ENCODE data around the gene DMPK.
"Not testable (repeated sequence)": the region's sequence is repeated elsewhere in the genome, so short reads cannot be mapped to it uniquely, and the experiment has no call there.

DMPK gene

GRCh38 chr19:45769821-45770191, 12.5 kb downstream of the DMPK start:
- no peak for DNase-seq (ENCODE audit: low read depth, low spot score)

DNA sequence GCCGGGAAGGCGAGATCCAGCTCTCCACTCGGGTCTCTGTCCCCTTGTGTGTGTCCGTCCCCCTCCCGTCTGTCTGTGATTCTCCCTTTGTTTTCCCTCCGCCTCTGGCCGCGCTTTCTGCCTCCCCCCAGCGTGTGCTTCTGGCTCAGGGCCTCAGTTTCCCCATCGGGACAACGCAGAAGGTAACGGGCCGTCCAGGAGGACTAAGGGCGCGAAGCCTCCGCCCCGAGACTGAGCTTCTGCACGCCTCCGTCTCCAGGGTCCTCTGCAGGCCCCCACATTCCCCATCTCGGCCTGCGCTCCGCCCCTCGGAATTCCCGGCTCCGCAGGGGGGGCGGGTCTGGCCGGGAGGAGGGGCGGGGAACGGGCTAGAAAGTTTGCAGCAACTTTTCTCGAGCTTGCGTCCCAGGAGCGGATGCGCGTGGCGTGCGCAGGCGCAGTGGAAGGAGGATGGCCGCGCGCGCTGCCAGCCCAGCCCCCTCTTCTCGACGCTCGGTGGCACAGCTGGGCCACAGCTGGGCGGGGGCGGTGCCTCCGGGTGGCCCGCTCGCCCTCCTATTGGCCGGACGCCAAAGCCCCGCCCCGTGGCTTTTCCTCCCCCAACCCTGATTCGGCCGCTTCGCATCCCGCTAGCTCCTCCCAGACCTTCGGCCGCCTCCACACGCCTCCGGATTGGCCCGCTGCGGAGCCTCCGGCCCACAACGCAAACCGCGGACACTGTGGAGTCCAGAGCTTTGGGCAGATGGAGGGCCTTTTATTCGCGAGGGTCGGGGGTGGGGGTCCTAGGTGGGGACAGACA, 13.1 kb downstream of the DMPK start, which contains the start of gene SIX5:
SIX5 (minus strand) TSS at position 269 of the 799 bp plus-strand sequence. CDS start 408 bp downstream, outside the sequence.
- DNase-seq (ENCODE audit: low read depth, low spot score), result peak; percentile 80

GRCh38 chr19:45768655-45768983, 13.7 kb downstream of the DMPK start:
- no peak for DNase-seq (ENCODE audit: low read depth, low spot score)

DNA sequence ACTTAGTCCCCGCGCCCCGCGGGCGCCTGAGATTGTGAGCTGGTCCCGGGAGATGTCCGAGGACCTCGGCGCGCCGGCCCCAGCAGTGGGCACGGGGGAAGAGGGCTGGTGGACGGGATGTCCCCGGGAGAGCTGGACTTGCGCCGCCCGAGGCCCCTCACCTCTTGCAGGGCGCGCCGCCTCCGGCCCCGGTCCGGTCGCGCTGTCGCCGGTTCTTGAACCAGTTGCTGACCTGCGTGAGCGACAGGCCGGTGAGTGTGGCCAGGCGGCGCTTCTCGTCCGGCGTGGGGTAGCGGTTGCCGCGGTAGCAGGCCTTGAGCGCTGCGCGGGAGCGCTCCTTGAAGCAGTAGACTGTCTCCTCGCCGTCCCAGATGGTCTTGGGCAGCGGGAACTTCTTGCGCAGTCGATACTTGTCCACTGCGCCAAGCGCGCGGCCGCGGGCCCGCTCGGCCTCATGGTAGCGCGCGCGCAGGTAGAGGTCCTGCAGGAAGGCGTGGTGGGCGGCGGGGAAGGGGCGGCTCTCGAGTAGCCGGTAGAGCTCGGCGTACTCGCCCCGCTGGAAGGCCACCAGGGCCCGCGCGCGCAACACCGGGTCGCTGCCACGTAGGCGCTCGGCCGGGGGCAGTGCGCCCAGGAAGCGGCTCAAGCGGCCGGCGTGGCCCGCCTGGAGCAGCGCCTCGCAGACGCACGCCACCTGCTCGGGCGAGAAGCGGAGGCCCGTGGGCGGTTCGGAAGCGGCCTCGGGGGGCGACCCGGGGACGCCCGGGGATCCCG, 14.2 kb downstream of the DMPK start:
- no peak for DNase-seq (ENCODE audit: low read depth, low spot score)

- DNase-seq (ENCODE audit: low read depth, low spot score), result no peak
Observed at GRCh38 chr19:45767410-45767880, 14.8 kb downstream of the DMPK start.

GRCh38 chr19:45766869-45767346, 15.4 kb downstream of the DMPK start:
- no peak for DNase-seq (ENCODE audit: low read depth, low spot score)

DNA sequence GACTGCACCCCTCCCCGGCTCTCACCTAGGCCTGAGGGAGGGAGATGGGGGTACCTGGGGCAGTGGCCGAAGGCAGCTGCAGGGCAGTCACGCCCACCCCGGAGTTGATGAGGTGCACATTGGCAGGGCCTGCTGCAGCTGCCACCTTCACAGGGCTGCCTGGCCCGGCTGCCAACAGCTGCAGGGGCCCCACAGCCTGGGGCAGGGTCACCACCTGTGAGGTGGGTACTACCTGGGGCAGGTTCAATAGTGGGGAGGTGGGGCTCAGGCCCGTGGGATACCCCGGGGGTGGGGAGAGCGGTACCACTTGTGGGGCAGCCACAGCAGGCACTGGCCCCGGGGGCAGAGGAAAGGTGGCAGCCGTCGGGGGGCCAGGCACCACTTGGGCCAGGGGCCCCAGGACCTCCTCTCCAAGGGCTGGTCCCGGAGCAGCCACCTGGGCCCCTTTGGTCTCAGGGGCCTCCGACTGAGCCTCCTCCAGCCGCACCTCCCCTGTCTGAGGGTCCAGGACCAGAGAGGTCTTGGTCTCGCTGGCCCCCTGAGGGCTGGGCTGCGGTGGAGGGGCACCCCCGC, 15.9 kb downstream of the DMPK start:
- no peak for DNase-seq (ENCODE audit: low read depth, low spot score)

DNA sequence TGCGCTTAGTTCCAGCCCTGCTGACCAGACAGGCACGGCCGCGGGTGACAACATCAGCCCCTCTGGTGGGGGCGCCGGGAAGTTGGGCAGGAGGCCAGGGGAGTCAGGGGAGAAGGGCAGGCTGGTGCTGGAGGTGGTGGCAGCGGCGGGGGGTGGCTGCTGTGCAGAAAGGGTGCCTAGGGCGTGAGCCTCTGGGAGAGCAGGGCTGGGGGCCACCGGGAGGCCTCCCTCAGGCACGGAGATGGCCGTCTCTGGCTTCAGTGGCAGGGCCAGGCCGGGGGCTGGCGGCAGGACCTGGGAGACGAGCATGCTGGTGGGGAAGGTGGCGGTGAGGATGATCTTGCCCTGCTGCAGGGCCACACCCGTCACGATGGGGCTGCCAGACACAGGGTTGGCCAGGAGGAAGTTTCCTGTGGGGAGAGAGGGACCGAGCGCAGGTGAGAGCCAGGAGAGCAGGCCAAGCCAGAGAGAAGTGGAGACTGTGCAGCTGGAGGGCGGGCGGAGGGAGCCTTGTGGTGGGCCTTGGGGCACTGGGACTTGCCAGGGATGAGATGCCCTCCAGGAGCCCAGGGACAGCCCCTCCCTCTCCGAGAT, 16.5 kb downstream of the DMPK start:
- DNase-seq (ENCODE audit: low read depth, low spot score), result no peak

DNA sequence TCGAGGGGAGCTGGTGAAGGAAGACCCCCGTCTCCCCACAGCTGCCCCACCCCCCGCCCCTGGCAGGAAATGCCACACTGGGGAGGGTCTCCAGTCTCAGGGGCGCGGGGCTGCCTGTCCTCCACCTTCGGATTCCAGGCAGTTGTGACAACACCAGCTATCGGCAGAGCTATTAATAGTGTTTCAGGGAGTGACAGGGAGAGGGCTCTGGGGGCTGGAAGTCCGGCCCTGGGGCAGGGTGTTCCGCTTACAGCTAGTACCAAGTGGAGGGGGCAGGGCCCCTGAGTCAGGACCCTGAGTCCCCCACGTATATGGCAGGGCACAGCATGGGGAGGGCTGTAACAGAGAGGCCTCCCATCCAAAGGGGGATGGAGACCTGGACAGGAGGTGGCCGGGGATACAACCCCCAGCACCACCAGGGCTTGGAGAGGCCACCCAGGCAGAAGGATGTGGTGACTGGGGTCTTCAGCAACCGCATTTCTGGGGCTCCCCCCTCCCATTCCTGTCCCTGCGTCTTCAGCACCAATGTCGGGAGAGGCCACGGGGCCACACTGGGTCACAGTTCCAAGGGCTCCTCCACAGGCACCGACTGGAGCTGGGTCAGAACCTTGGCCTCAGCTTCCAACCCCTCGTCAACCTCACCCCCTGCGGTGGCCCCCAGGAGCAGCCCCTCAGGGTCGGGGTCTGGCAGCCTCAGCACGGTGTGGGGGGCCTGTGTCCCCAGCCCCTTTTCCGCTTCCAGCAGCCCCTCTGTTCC, 17.2 kb downstream of the DMPK start:
- no peak for DNase-seq (ENCODE audit: low read depth, low spot score)

- DNase-seq (ENCODE audit: low read depth, low spot score), result no peak
Observed at GRCh38 chr19:45764475-45764874, 17.8 kb downstream of the DMPK start.

GRCh38 chr19:45763691-45764294, 18.5 kb downstream of the DMPK start:
- DNase-seq (ENCODE audit: low read depth, low spot score), result no peak

DNA sequence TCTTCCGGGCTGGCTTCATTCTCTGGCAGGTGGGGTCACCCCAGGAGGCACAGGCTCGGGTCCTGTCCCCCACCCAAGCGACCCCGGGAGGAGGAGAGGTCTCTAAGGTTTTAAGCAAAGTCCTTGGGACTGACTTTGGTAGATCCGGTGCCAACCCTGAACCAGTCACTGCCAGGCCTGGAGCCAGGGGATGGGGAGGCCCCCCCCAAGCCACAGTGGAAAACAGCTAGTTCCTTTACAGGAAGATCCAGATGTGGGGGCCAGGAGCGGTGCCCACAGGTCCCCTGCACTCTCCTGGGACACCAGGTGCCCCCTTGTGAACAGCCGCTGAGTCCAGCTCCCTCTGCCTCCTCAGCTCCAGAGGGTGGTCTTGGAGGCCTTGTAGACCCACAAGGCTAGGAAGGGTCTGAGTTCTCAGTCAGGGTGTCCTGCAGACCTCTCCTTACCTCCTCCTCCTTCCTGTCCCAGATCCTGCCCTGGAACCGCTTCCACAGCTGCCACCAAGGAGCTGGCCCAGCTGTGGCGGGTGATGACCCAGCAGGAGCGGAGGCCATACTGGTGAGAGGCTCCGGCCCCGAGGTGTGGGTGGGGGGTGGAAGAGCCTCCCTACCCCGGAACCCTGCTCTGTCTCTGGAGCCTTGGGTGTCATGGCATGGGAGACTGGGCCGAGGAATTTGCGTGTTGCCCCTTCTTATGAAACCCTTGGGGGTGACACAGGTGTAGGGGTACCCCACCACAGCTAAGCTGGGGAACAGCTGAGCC, 19.2 kb downstream of the DMPK start:
- no peak for DNase-seq (ENCODE audit: low read depth, low spot score)

GRCh38 chr19:45761714-45762113, 20.6 kb downstream of the DMPK start:
- no peak for DNase-seq (ENCODE audit: low read depth, low spot score)

- DNase-seq (ENCODE audit: low read depth, low spot score), result no peak
Observed at GRCh38 chr19:45758921-45759320, 23.4 kb downstream of the DMPK start.

DNA sequence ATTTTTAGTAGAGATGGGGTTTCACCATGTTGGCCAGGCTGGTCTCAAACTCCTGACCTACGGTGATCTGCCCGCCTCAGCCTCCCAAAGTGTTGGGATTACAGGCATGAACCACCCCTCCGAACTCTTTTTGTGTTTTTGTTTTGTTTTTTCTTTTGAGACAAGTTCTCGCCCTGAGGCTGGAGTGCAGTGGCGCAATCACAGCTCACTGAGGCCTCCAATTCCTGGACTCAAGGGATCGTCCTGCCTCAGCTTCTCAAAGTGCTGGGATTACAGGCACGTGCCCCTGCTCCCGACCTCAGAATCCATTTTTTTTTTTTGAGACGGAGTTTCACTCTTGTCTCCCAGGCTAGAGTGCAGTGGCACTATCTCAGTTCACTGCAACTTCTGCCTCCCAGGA, 24.6 kb downstream of the DMPK start:
- DNase-seq (ENCODE audit: low read depth, low spot score), result no peak

GRCh38 chr19:45754323-45754722, 28.0 kb downstream of the DMPK start:
- no peak for DNase-seq (ENCODE audit: low read depth, low spot score)

DNA sequence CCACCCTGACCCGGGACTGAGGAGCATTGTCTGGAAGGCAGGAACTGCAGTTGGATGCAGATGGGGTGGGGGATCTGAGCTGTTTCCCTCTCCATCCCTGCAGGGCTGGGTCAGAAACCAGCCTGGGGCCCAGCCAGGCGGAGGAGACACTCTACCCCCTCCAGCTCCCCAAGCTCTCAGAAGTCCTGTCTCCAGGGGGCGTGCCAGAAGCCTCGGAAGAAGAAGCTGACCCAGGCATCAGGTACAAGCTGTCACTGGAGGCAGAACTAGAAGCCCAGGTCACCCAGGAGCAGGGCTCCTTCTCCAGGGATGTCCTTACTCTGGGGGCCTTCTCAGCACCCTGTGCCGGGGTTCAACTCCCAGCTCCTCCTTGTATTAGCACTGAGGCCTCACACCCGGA, 28.7 kb downstream of the DMPK start:
- DNase-seq (ENCODE audit: low read depth, low spot score), result no peak

- DNase-seq (ENCODE audit: low read depth, low spot score), result no peak
Observed at GRCh38 chr19:45752639-45753038, 29.7 kb downstream of the DMPK start.

- not testable (repeated sequence) for DNase-seq (ENCODE audit: low read depth, low spot score)
Observed at GRCh38 chr19:45751483-45751882, 30.8 kb downstream of the DMPK start.

DNA sequence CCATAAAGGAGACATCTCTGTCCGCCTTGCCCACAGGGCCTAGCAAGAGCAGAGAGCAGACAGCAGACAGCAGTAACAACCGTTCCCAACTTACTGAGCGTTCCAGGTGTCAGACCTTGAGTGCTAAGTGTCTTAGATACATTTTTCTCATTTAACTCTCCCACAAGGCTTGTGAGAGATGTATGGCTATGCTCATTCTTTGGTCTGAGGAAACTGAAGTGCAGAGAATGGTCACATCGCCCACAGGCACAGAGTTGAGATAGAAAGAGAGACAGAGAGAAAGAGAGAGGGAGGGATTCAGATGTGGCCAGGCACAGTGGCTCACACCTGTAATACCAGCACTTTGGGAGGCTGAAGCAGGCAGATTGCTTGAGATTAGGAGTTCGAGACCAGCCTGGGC, 34.8 kb downstream of the DMPK start:
- no peak for DNase-seq (ENCODE audit: low read depth, low spot score)
